ENCODE results near the gene CABLES1. TPM values are rescaled to one million over a fixed set of nuclear protein-coding genes. Genes with fewer than 3 reads are reported as not detected.
"Not testable (repeated sequence)": the region's sequence is repeated elsewhere in the genome, so short reads cannot be mapped to it uniquely, and the experiment has no call there.

The CABLES1 gene
- total RNA-seq, 2 experiments from 2014 or later = 1.2 to 1.4 TPM

GRCh38 chr18:23265682-23266399 is 130.6 kb downstream of the CABLES1 start:
- POLR2A ChIA-PET = interaction anchor here (0.7 kb wide), 1 partner anchor 817 kb away, joined by 4 read pairs; no protein-coding TSS in a partner anchor
- H3K9me3 Mint-ChIP-seq = peaks cover 13% of the 10 kb centered on the region
- no peak for ATAC-seq (ENCODE audit: low read depth)
- H3K36me3 Mint-ChIP-seq = peaks cover 15% of the 10 kb centered on the region
- H3K4me1 Mint-ChIP-seq = peaks cover 15% of the 10 kb centered on the region
- no peaks in the 10 kb centered on the region for H3K27me3 Mint-ChIP-seq
- DNase-seq = no peak
- H3K27ac Mint-ChIP-seq = no peak overlapping the region
- no peak overlapping the region for H3K4me3 Mint-ChIP-seq

GRCh38 chr18:23266717-23267446 is 131.6 kb downstream of the CABLES1 start:
- Mint-ChIP-seq H3K4me1 (peaks cover 15% of the 10 kb centered on the region), H3K36me3 (peaks cover 21% of the 10 kb centered on the region), H3K27me3 (no peaks in the 10 kb centered on the region), H3K27ac (peak overlapping the region; percentile 55), H3K9me3 (peaks cover 19% of the 10 kb centered on the region), H3K4me3 (no peak overlapping the region)
- DNase-seq (no peak), ATAC-seq (ENCODE audit: low read depth) (peak; percentile 72)
- POLR2A ChIA-PET = interaction anchor here (1.2 kb wide), 1 partner anchor 9 kb away, joined by 3 read pairs; no protein-coding TSS in a partner anchor

DNA sequence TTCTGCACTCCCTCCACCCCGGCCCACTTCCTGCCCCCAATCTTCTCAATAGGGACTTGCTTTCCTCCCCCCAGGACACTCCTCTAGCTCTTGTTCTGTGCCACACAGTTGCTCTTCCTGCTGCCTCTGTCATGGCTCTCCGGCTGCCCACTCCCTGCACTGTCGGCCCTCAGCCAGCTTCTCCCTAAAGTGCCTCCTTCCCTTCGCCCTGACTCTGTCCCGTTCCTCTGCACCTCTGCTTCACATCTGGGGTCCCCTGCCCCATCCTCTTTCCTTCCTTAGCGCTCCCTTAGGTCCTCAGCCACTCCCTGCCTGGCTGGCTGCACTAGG is 132.1 kb downstream of the CABLES1 start:
- H3K27ac Mint-ChIP-seq = peak overlapping the region; percentile 55
- POLR2A ChIA-PET = interaction anchor here (1.2 kb wide), 1 partner anchor 9 kb away, joined by 3 read pairs; no protein-coding TSS in a partner anchor
- peaks cover 15% of the 10 kb centered on the region for H3K4me1 Mint-ChIP-seq
- no peak overlapping the region for H3K4me3 Mint-ChIP-seq
- no peak for ATAC-seq (ENCODE audit: low read depth)
- DNase-seq = no peak
- no peaks in the 10 kb centered on the region for H3K27me3 Mint-ChIP-seq
- peaks cover 23% of the 10 kb centered on the region for H3K36me3 Mint-ChIP-seq
- H3K9me3 Mint-ChIP-seq = peaks cover 20% of the 10 kb centered on the region

GRCh38 chr18:23268641-23269040 is 133.4 kb downstream of the CABLES1 start:
- Mint-ChIP-seq H3K4me1 (peaks cover 18% of the 10 kb centered on the region), H3K27me3 (no peaks in the 10 kb centered on the region), H3K4me3 (no peak overlapping the region), H3K9me3 (peaks cover 20% of the 10 kb centered on the region), H3K36me3 (peaks cover 24% of the 10 kb centered on the region), H3K27ac (no peak overlapping the region)
- POLR2A ChIA-PET = interaction anchor here (1.0 to 1.3 kb wide), 2 partner anchors 9 to 90 kb away, joined by 4 to 9 read pairs; no protein-coding TSS in a partner anchor
- DNase-seq (no peak), ATAC-seq (ENCODE audit: low read depth) (no peak)

GRCh38 chr18:23269068-23269467 is 133.8 kb downstream of the CABLES1 start:
- not testable (repeated sequence) for DNase-seq, H3K27me3 Mint-ChIP-seq
- Mint-ChIP-seq H3K9me3 (peaks cover 20% of the 10 kb centered on the region), H3K4me1 (peaks cover 18% of the 10 kb centered on the region), H3K4me3 (peak overlapping the region; percentile 29), H3K27ac (peak overlapping the region; percentile 52), H3K36me3 (peaks cover 24% of the 10 kb centered on the region)
- POLR2A ChIA-PET = interaction anchor here (1.0 to 1.3 kb wide), 2 partner anchors 10 to 89 kb away, joined by 4 to 9 read pairs; no protein-coding TSS in a partner anchor
- peak; percentile 49 for ATAC-seq (ENCODE audit: low read depth)

- DNase-seq (no peak), ATAC-seq (ENCODE audit: low read depth) (no peak)
- H3K9me3 Mint-ChIP-seq = peaks cover 20% of the 10 kb centered on the region
- no peaks in the 10 kb centered on the region for H3K27me3 Mint-ChIP-seq
- H3K4me1 Mint-ChIP-seq = peaks cover 18% of the 10 kb centered on the region
- H3K36me3 Mint-ChIP-seq = peaks cover 26% of the 10 kb centered on the region
- H3K27ac Mint-ChIP-seq = no peak overlapping the region
- POLR2A ChIA-PET = interaction anchor here (1.3 kb wide), 1 partner anchor 11 kb away, joined by 9 read pairs; no protein-coding TSS in a partner anchor
- H3K4me3 Mint-ChIP-seq = no peak overlapping the region
Measured at GRCh38 chr18:23269928-23270327, 134.6 kb downstream of the CABLES1 start.

DNA sequence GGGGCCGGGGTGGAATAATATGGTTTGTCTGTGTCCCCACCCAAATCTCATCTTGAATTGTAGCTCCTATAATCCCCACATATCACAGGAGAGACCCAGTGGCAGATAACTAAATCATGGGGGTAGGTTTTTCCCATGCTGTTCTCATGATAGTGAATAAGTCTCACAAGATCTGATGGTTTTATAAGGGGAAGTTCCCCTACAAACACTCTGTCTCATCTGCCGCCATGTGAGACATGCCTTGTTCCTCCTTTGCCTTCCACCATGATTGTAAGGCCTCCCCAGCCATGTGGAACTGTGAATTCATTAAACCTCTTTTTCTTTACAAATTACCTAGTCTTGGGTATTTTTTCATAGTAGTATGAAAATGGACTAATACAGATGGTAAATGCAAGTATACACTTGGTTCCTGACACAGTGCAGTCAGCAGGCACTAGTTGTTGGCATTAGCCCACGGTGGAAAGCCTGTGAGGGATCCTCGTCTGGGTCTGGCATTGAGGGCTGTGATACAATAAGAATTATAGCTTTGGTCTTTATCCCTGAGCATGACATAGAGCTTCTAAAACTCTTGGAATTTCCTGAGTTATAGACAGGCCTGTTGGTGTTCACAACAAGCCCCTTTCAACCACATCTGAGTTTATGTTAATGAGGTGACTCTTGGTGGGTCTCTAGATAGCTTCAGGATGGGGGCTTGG is 135.8 kb downstream of the CABLES1 start:
- Mint-ChIP-seq H3K27me3 (no peaks in the 10 kb centered on the region), H3K27ac (no peak overlapping the region), H3K36me3 (peaks cover 30% of the 10 kb centered on the region), H3K4me1 (peaks cover 18% of the 10 kb centered on the region), H3K4me3 (no peak overlapping the region), H3K9me3 (peaks cover 19% of the 10 kb centered on the region)
- POLR2A ChIA-PET = no interaction called here
- DNase-seq (no peak), ATAC-seq (ENCODE audit: low read depth) (no peak)

GRCh38 chr18:23272498-23273232 is 137.4 kb downstream of the CABLES1 start:
- H3K9me3 Mint-ChIP-seq = peaks cover 28% of the 10 kb centered on the region

DNA sequence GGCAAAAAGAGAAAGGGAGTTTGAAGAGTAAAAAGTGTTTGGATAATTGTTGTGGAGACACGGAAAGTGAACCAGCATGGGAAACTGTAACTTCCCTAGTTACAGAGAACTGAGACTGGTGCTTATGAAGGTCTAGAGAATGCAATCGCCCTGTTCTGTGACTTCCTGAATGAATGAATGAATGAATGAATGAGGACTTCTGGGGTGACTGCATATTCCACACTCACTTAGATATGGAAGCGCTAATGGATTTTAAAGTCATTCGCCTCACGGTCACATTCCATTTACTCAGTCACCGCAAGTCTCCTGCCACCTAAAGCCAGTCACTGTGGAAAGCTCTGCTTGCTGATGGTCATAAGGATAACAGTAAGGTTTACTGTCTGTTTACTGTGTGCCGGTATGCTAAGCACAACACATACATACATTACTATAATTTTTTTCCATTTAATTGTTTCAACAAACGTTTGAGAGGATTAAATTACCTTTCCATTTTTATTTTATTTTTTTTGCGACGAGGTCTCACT is 138.2 kb downstream of the CABLES1 start:
- Mint-ChIP-seq H3K9me3 (peaks cover 33% of the 10 kb centered on the region), H3K27ac (no peak overlapping the region), H3K27me3 (no peaks in the 10 kb centered on the region), H3K4me1 (peaks cover 9% of the 10 kb centered on the region), H3K4me3 (no peak overlapping the region), H3K36me3 (peaks cover 41% of the 10 kb centered on the region)
- POLR2A ChIA-PET = no interaction called here
- DNase-seq (no peak), ATAC-seq (ENCODE audit: low read depth) (no peak)

More at GRCh38 chr18:23272498-23273232, 137.4 kb downstream of the CABLES1 start:
- no peak for DNase-seq
- no peak overlapping the region for H3K4me3 Mint-ChIP-seq
- no peak overlapping the region for H3K27ac Mint-ChIP-seq
- ATAC-seq (ENCODE audit: low read depth) = no peak
- peaks cover 10% of the 10 kb centered on the region for H3K4me1 Mint-ChIP-seq
- H3K36me3 Mint-ChIP-seq = peaks cover 40% of the 10 kb centered on the region
- no peaks in the 10 kb centered on the region for H3K27me3 Mint-ChIP-seq
- POLR2A ChIA-PET = no interaction called here

DNA sequence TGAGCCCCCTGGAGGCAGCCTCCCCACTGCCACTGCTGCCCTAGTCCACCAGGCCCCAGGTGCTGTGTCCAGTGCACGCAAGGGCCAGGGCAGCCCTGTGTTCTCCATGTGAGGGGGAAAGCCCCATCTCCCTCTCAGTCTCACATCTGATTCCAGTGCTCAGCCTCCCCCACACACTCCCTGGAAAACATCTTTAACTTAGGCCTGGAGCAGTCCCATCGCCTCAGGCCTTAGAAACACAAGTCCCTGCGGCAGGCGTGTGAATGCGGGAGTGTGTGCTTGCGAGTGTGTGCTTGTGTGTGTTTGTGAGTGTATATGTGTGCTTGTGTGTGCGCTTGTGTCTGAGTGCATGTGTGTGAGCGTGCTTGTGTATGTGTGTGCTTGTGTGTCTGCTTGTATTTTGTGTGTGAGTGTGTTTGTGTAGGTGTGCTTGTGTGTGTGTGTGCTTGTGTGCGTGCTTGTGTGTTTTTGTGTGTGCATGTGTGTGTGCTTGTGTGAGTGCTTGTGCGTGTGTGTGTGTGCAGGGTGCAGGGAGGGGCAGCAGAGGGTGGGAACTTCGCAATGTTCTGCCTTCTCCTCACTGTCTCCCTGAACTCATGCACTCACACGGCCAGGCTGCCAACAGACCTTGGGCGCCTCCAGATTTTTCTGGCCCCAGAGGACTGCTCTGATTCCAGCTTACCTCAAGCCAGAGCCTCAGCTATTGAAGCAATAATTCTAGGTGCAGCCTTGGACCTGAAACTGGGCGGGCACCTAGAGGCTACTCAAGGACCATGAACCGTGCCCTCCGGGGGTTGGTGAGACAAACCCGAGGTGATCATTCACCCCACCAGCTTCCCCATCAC is 139.6 kb downstream of the CABLES1 start:
- Mint-ChIP-seq H3K27me3 (no peaks in the 10 kb centered on the region), H3K4me3 (no peak overlapping the region), H3K27ac (no peak overlapping the region), H3K36me3 (peaks cover 32% of the 10 kb centered on the region), H3K9me3 (peaks cover 27% of the 10 kb centered on the region), H3K4me1 (peaks cover 3% of the 10 kb centered on the region)
- DNase-seq (no peak), ATAC-seq (ENCODE audit: low read depth) (no peak)
- POLR2A ChIA-PET = no interaction called here

GRCh38 chr18:23276451-23276850 is 141.2 kb downstream of the CABLES1 start:
- Mint-ChIP-seq H3K27ac (no peak overlapping the region), H3K4me3 (no peak overlapping the region), H3K9me3 (peaks cover 17% of the 10 kb centered on the region), H3K36me3 (peaks cover 22% of the 10 kb centered on the region), H3K4me1 (peaks cover 3% of the 10 kb centered on the region), H3K27me3 (no peaks in the 10 kb centered on the region)
- DNase-seq (no peak), ATAC-seq (ENCODE audit: low read depth) (no peak)
- POLR2A ChIA-PET = interaction anchor here (0.7 kb wide), 1 partner anchor 319 kb away, joined by 5 read pairs; no protein-coding TSS in a partner anchor

DNA sequence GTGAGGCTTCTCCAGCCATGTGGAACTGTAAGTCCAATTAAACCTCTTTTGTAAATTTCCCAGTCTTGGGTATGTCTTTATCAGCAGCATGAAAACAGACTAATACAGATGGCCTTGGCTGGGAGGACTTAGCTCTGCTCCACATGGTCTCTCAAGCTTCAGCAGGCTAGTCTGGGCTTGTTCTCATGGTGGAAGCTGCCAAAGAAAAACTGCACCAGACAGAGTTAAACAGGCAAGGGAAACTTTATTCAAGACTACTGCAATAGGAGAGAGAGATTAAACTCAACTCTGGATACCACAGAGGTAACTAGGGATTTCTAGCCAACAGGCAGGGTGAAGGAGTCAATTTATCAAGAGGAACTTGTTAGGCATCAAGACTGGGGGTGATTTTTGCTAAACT is 142.1 kb downstream of the CABLES1 start:
- H3K27me3 Mint-ChIP-seq = no peaks in the 10 kb centered on the region
- H3K27ac Mint-ChIP-seq = no peak overlapping the region
- ATAC-seq (ENCODE audit: low read depth) (no peak), DNase-seq (no peak)
- peaks cover 14% of the 10 kb centered on the region for H3K9me3 Mint-ChIP-seq
- peaks cover 19% of the 10 kb centered on the region for H3K36me3 Mint-ChIP-seq
- POLR2A ChIA-PET = no interaction called here
- H3K4me3 Mint-ChIP-seq = no peak overlapping the region
- H3K4me1 Mint-ChIP-seq = peaks cover 3% of the 10 kb centered on the region

Measured in activated naive CD8-positive, alpha-beta T cell treated with anti-CD3 and anti-CD28 coated beads, Interleukin-2, amount 10 ng/mL, durations not matched to agents 7 days and 5 days (primary cell).